ENCODE results near the gene SLC24A4. TPM values are rescaled to one million over a fixed set of nuclear protein-coding genes. Genes with fewer than 3 reads are reported as not detected.

SLC24A4 gene
- polyA plus RNA-seq, 1 donor (not counting 4 experiments of a cell fraction or from before 2014, with no cell fraction given) = 0.10 TPM

GRCh38 chr14:92538412-92538985 is 215.5 kb downstream of the SLC24A4 start:
- H3K36me3 ChIP-seq (ENCODE audit: control insufficient read depth in 2 of 2, extremely low read depth in 1 of 2, insufficient read depth in 2 of 2, low read length in 2 of 2) = no peaks in the 10 kb centered on the region
- H3K9me1 ChIP-seq (ENCODE audit: control insufficient read depth, extremely low read depth, insufficient read depth, low read length) = no peaks in the 10 kb centered on the region
- no peak overlapping the region for H3K4me2 ChIP-seq (ENCODE audit: control insufficient read depth, extremely low read depth, insufficient read depth, low read depth, low read length)
- DNase-seq (ENCODE audit: low read depth, low spot score) = no peak
- TF ChIP-seq CTCF (optimal IDR thresholded peaks at IDR 0.05 in 1 of 3, IDR thresholded peaks at IDR 0.05 in 1 of 3, conservative IDR thresholded peaks at IDR 0.05 in 1 of 3; ENCODE audit: extremely low read depth in 1 of 3, insufficient read depth in 2 of 3, low read length in 3 of 3) (no peak), EZH2 (IDR thresholded peaks at IDR 0.05; ENCODE audit: low read length) (no peak)
- no peak overlapping the region for H3K9ac ChIP-seq (ENCODE audit: control insufficient read depth, extremely low read depth, insufficient read depth, low read length)
- H3K4me1 ChIP-seq (ENCODE audit: control insufficient read depth, extremely low read depth, insufficient read depth, low read length) = peaks cover 20% of the 10 kb centered on the region
- H3K4me3 ChIP-seq (ENCODE audit: control insufficient read depth in 2 of 3, extremely low read depth in 1 of 3, insufficient read depth in 2 of 3, low read depth in 1 of 3, low read length in 3 of 3) = no peak overlapping the region
- no peak for FAIRE-seq
- no peak overlapping the region for H3K27ac ChIP-seq (ENCODE audit: control insufficient read depth, insufficient read depth, low read length)
- peaks cover 8% of the 10 kb centered on the region for H3K79me2 ChIP-seq (ENCODE audit: control insufficient read depth, insufficient read depth, low read length)
- H2AFZ ChIP-seq (ENCODE audit: control insufficient read depth, low read length) = no peak overlapping the region
- H4K20me1 ChIP-seq (ENCODE audit: control insufficient read depth, extremely low read depth, insufficient read depth, low read length) = no peaks in the 10 kb centered on the region
- H3K9me3 ChIP-seq (ENCODE audit: control insufficient read depth, low read depth, low read length) = no peaks in the 10 kb centered on the region
- dilution Hi-C loops (cut with MboI; ENCODE audit: extremely low pct_ligation_motif_present, low sequenced_read_pairs) = no loop called here
- no peaks in the 10 kb centered on the region for H3K27me3 ChIP-seq (ENCODE audit: control insufficient read depth, extremely low read depth, insufficient read depth, low read length)

GRCh38 chr14:92539419-92539818 is 216.5 kb downstream of the SLC24A4 start:
- Histone ChIP-seq H3K9ac (ENCODE audit: control insufficient read depth, extremely low read depth, insufficient read depth, low read length) (no peak overlapping the region), H4K20me1 (ENCODE audit: control insufficient read depth, extremely low read depth, insufficient read depth, low read length) (no peaks in the 10 kb centered on the region), H3K27ac (ENCODE audit: control insufficient read depth, insufficient read depth, low read length) (no peak overlapping the region), H3K4me1 (ENCODE audit: control insufficient read depth, extremely low read depth, insufficient read depth, low read length) (peaks cover 20% of the 10 kb centered on the region), H3K9me3 (ENCODE audit: control insufficient read depth, low read depth, low read length) (no peaks in the 10 kb centered on the region), H3K9me1 (ENCODE audit: control insufficient read depth, extremely low read depth, insufficient read depth, low read length) (no peaks in the 10 kb centered on the region), H3K36me3 (ENCODE audit: control insufficient read depth in 2 of 2, extremely low read depth in 1 of 2, insufficient read depth in 2 of 2, low read length in 2 of 2) (no peaks in the 10 kb centered on the region), H3K79me2 (ENCODE audit: control insufficient read depth, insufficient read depth, low read length) (peaks cover 8% of the 10 kb centered on the region), H3K4me2 (ENCODE audit: control insufficient read depth, extremely low read depth, insufficient read depth, low read depth, low read length) (no peak overlapping the region), H3K27me3 (ENCODE audit: control insufficient read depth, extremely low read depth, insufficient read depth, low read length) (no peaks in the 10 kb centered on the region), H3K4me3 (ENCODE audit: control insufficient read depth in 2 of 3, extremely low read depth in 1 of 3, insufficient read depth in 2 of 3, low read depth in 1 of 3, low read length in 3 of 3) (no peak overlapping the region), H2AFZ (ENCODE audit: control insufficient read depth, low read length) (no peak overlapping the region)
- TF ChIP-seq CTCF (optimal IDR thresholded peaks at IDR 0.05 in 1 of 3, IDR thresholded peaks at IDR 0.05 in 1 of 3, conservative IDR thresholded peaks at IDR 0.05 in 1 of 3; ENCODE audit: extremely low read depth in 1 of 3, insufficient read depth in 2 of 3, low read length in 3 of 3) = no peak
- TF ChIP-seq EZH2 (IDR thresholded peaks at IDR 0.05; ENCODE audit: low read length) = no peak
- FAIRE-seq (no peak), DNase-seq (ENCODE audit: low read depth, low spot score) (no peak)
- dilution Hi-C loops (cut with MboI; ENCODE audit: extremely low pct_ligation_motif_present, low sequenced_read_pairs) = no loop called here
